Measurements from ENCODE around the gene BMPER.

BMPER gene

GRCh38 chr7:33922820-33923219 is 17.5 kb downstream of the BMPER start:
- no peak overlapping the region for H3K4me2 ChIP-seq (ENCODE audit: low read depth, low read length, poor library complexity, severe bottlenecking)

GRCh38 chr7:33923440-33924229 is 18.3 kb downstream of the BMPER start:
- Histone ChIP-seq H3K9me3 (ENCODE audit: insufficient read depth, low read length) (no peaks in the 10 kb centered on the region), H3K27me3 (ENCODE audit: low read length) (no peaks in the 10 kb centered on the region; the same call in 1 of the 2 replicates)

More at GRCh38 chr7:33922820-33923219, 17.5 kb downstream of the BMPER start:
- Histone ChIP-seq H3K9ac (ENCODE audit: low read length) (no peak overlapping the region), H2AFZ (ENCODE audit: low read depth, low read length, severe bottlenecking) (no peak overlapping the region), H4K20me1 (ENCODE audit: low read depth, low read length) (no peaks in the 10 kb centered on the region; the same call in 1 of the 2 replicates), H3K79me2 (ENCODE audit: insufficient read depth, low read length) (no peaks in the 10 kb centered on the region), H3K9me2 (replicated peaks; ENCODE audit: insufficient read depth, low read length) (no peaks in the 10 kb centered on the region), H3K9me3 (ENCODE audit: insufficient read depth, low read length) (no peaks in the 10 kb centered on the region), H3K27me3 (ENCODE audit: low read length) (no peaks in the 10 kb centered on the region; the same call in 1 of the 2 replicates), H3K36me3 (ENCODE audit: low read length) (no peaks in the 10 kb centered on the region), H3F3A (ENCODE audit: insufficient read depth) (no peaks in the 10 kb centered on the region), H3K27ac (ENCODE audit: low read depth, low read length) (no peak overlapping the region), H3K4me3 (ENCODE audit: insufficient read depth, low read length, poor library complexity, severe bottlenecking) (no peak overlapping the region)
- TF ChIP-seq CTCF (IDR thresholded peaks at IDR 0.05; ENCODE audit: insufficient read depth, low read length, poor library complexity, severe bottlenecking) (no peak), EZH2phosphoT487 (conservative IDR thresholded peaks at IDR 0.05; ENCODE audit: low read length) (no peak)

GRCh38 chr7:33926535-33926934 is 21.2 kb downstream of the BMPER start:
- H3K9me3 ChIP-seq (ENCODE audit: insufficient read depth, low read length), result no peaks in the 10 kb centered on the region
- no peaks in the 10 kb centered on the region for H3K36me3 ChIP-seq (ENCODE audit: low read length)
- H3K4me2 ChIP-seq (ENCODE audit: low read depth, low read length, poor library complexity, severe bottlenecking), result no peak overlapping the region
- H3K4me3 ChIP-seq (ENCODE audit: insufficient read depth, low read length, poor library complexity, severe bottlenecking), result no peak overlapping the region
- TF ChIP-seq CTCF (IDR thresholded peaks at IDR 0.05; ENCODE audit: insufficient read depth, low read length, poor library complexity, severe bottlenecking) (no peak), EZH2phosphoT487 (conservative IDR thresholded peaks at IDR 0.05; ENCODE audit: low read length) (no peak)
- H3F3A ChIP-seq (ENCODE audit: insufficient read depth), result no peaks in the 10 kb centered on the region
- H3K79me2 ChIP-seq (ENCODE audit: insufficient read depth, low read length), result no peaks in the 10 kb centered on the region
- H2AFZ ChIP-seq (ENCODE audit: low read depth, low read length, severe bottlenecking), result no peak overlapping the region
- no peaks in the 10 kb centered on the region for H3K9me2 ChIP-seq (replicated peaks; ENCODE audit: insufficient read depth, low read length)
- H4K20me1 ChIP-seq (ENCODE audit: low read depth, low read length), result no peaks in the 10 kb centered on the region
- no peaks in the 10 kb centered on the region; the same call in 1 of the 2 replicates for H3K27me3 ChIP-seq (ENCODE audit: low read length)
- H3K9ac ChIP-seq (ENCODE audit: low read length), result no peak overlapping the region
- no peak overlapping the region for H3K27ac ChIP-seq (ENCODE audit: low read depth, low read length)

More at GRCh38 chr7:33923440-33924229, 18.3 kb downstream of the BMPER start:
- Histone ChIP-seq H3K79me2 (ENCODE audit: insufficient read depth, low read length) (no peaks in the 10 kb centered on the region), H4K20me1 (ENCODE audit: low read depth, low read length) (no peaks in the 10 kb centered on the region; the same call in 1 of the 2 replicates), H3K36me3 (ENCODE audit: low read length) (no peaks in the 10 kb centered on the region), H2AFZ (ENCODE audit: low read depth, low read length, severe bottlenecking) (no peak overlapping the region), H3K4me2 (ENCODE audit: low read depth, low read length, poor library complexity, severe bottlenecking) (no peak overlapping the region), H3F3A (ENCODE audit: insufficient read depth) (no peaks in the 10 kb centered on the region), H3K27ac (ENCODE audit: low read depth, low read length) (no peak overlapping the region), H3K9ac (ENCODE audit: low read length) (no peak overlapping the region), H3K4me3 (ENCODE audit: insufficient read depth, low read length, poor library complexity, severe bottlenecking) (no peak overlapping the region), H3K9me2 (replicated peaks; ENCODE audit: insufficient read depth, low read length) (no peaks in the 10 kb centered on the region)
- TF ChIP-seq CTCF (IDR thresholded peaks at IDR 0.05; ENCODE audit: insufficient read depth, low read length, poor library complexity, severe bottlenecking), result no peak
- no peak for TF ChIP-seq EZH2phosphoT487 (conservative IDR thresholded peaks at IDR 0.05; ENCODE audit: low read length)
